GM12801 (cell line): ENCODE data around the gene PI16.

Experiments used
- CTCF ChIP-seq: IDR thresholded peaks from one replicate; pipeline ENCODE4 v1.5.1; 2011; ENCODE audit warnings: control low read depth; ENCODE audit not compliant: insufficient read length; ENCODE audit errors: extremely low read depth

PI16 gene

GRCh38 chr6:36954262-36954931, at the start of gene PI16:
PI16 (plus strand) TSS chr6:36954738; CDS start chr6:36954761, 23 bp downstream.
- TF ChIP-seq CTCF, result no peak

GRCh38 chr6:36904851-36905393, 49.6 kb upstream of the PI16 start:
- no peak for TF ChIP-seq CTCF

GRCh38 chr6:36906539-36907325, 47.8 kb upstream of the PI16 start:
- no peak for TF ChIP-seq CTCF

GRCh38 chr6:36907781-36908180, 46.8 kb upstream of the PI16 start:
- TF ChIP-seq CTCF, result no peak

GRCh38 chr6:36908747-36909146, 45.8 kb upstream of the PI16 start:
- no peak for TF ChIP-seq CTCF

- no peak for TF ChIP-seq CTCF
These were observed 42.5 kb upstream of the PI16 start for GRCh38 chr6:36912030-36912454.

GRCh38 chr6:36912586-36912985, 42.0 kb upstream of the PI16 start:
- TF ChIP-seq CTCF, result no peak
